Erythroblast (primary cell): ENCODE measurements around the gene NFIC.

Source experiments
- DNase-seq, 2 experiments: peaks; one replicate each; lab custom pipeline; 2025; lab: John Stamatoyannopoulos, UW
- GATA1 ChIP-seq: IDR thresholded peaks from 2 replicates; pipeline ENCODE4 v1.6.1; 2011; ENCODE audit warnings: low read depth, mild to moderate bottlenecking, control low read depth, low read length, moderate library complexity
- POLR2A ChIP-seq: IDR thresholded peaks from 2 replicates; pipeline ENCODE4 v1.6.1; 2011; ENCODE audit warnings: mild to moderate bottlenecking, low read length

The NFIC gene

DNA sequence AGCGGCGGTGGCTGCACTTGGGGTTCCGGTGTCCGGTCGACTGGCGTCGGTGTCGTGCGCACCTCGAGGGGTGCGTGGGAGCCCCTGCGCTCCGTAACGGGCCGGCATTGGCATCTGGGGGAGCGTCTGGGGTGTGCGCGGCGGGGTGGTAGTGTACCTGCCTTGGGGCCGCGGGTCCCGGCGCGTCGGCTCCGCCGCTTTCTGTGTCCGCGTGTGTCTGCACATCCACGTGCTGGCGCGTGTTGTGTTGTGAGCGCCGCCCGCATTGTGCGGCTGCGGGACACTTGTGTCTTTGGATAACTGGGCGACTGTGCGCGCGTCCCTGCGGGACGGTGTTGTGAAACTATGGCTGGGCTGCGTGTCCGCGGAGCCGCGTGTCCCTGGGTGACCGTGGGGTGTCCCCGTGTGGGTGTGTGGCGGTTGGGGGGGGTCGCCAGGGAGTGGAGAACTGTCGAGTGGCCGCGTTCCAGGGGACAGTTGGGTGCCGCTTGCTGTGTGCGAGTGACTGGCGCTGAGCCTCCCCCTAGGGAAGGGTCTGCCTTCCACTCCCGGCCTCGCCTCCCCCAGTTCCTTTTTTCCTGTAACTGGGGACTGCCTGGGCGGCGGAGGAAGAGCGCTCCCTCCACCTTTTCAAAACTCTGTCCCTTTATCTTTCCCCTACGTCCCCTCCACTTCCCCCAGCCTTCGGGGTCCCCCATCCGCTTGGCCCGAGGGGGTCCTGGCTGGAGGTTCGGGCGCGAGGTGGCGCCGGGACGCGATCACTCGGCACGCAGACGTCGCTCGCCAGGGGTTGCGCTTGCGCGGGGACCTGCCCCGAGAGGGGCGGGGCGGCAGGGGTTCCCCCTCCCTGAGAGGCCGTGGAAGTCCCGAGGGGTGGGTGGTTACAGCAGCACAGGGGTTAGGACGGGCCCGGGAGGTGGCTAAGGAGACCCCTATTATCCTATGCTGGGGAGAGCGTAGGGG is 5.7 kb upstream of the NFIC start:
- TF ChIP-seq POLR2A (no peak), GATA1 (no peak)
- DNase-seq = peak; percentile 66 to 74

- no peak for TF ChIP-seq GATA1
- no peak for TF ChIP-seq POLR2A
- no peak for DNase-seq
These were observed 4.8 kb upstream of the NFIC start for GRCh38 chr19:3361384-3362216.

DNA sequence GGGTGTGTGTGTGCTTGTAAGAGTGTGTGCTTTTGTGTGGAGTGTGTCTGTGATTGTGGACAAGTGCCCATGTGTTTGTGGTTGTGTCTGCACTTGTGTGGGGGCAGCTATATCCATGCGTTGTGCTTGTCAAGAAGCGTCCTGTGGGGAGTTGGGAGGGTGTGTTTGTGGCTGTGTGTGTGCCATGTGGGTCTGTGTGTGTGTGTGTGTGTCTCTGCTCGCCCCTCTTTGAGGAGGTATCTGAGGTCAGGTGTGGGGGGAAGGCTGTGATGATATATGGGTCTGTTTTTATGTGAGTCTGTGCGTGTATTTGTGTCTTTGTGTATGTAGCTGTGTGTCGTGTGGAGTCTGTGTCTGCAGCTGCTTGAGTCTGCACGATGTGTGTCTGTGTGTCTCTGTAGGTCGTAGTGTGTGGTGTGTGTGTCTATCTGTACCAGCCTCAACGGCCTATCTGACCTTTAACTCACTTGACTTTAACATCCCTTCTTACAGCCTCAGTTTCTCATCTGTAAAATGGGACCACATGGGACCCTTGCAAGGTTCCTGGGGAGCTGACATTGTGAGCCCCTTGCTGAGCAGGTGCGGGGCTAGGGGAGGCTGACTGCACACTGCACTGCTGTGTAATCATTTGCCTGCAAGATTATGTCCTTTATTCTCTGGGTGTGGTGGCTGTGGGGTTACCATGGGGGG is 4.0 kb upstream of the NFIC start:
- no peak for DNase-seq
- TF ChIP-seq GATA1 = no peak
- no peak for TF ChIP-seq POLR2A

DNA sequence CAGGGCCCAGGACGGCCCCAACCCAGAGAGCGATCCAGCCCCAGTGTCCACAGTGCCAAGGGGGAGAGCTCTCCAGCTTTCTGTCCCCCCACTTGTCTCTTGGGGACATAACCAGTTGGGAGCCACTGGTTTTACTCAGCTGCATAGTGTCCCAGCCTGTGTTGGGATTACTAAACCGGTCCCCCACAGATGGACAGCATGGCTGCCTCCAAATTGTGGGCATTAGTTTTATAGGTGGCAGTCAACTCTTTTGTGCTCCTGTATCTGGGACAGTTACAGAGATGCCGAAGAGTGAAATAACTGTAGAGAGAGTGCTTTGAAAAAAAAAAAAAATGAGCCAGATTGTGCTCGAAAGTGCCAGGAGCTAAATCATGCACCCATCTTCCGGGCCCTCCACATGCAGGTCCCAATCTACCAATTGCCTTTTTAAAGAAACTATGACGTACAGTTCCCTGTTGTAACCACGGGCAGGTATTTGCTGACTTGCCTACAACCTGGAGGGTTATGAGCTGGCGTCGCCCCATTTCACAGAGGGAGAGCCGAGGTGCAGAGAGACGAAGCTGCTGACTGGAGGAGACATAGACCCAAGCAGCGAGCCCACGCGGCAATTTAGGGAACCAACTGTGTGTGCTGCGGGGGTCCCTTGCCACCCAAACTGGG is 2.4 kb upstream of the NFIC start:
- no peak for DNase-seq
- TF ChIP-seq POLR2A = no peak
- no peak for TF ChIP-seq GATA1

DNA sequence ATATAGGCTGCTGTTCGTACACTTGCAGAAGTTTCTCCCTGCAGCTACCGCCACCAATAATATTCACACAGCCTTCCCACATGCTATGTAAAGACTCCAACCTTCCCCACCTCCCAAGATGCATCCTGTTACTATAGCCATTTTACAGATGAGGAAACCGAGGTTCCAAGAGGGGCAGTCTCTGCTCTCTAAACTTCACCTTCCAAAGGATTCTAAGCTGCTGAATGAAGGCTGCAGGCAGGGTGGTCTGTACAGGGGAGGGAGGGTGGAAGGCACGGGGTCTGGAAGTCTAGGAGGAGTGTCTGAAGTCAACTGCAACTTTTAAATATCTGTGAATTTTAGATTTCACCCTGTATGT is 1.9 kb upstream of the NFIC start:
- TF ChIP-seq GATA1 = no peak
- no peak for TF ChIP-seq POLR2A

DNA sequence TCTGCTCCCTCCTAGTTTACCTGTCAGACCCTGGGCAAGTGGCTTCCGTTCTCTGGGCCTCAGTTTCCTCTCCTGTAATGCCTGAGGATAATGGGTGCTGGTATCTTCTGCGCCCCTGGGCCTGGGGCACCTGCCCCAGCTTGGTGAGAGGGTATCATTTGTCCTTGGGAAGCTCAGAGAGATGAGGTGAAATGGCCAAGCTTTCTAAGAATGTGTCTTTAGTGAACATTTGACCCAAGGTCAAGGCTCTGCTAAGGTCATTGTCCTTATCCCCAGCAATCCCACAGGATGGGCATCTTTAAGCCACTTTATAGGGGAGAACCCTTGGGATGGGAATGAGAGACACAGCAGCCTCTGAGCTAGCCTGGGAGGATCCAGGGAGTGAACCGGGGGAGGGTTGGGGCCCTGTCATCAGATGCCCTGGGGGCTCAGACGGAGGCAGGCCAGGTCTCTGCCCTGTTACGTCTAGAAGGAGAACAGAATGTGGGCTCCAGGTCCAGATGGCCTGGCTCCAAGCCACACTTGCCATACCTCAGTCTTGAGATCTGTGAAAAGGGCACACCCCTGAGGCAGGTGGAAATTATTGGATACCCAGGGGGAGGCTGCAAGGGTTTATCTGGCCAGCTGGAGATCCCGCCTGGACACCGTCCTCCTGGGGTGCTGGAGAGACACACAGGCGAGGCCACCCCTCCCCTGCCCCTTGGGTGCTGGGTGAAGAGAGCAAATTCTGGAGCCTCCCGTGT is 1.1 kb upstream of the NFIC start:
- DNase-seq = no peak
- TF ChIP-seq POLR2A (no peak), GATA1 (no peak)

More for the DNA sequence above, 1.9 kb upstream of the NFIC start:
- DNase-seq = no peak

DNA sequence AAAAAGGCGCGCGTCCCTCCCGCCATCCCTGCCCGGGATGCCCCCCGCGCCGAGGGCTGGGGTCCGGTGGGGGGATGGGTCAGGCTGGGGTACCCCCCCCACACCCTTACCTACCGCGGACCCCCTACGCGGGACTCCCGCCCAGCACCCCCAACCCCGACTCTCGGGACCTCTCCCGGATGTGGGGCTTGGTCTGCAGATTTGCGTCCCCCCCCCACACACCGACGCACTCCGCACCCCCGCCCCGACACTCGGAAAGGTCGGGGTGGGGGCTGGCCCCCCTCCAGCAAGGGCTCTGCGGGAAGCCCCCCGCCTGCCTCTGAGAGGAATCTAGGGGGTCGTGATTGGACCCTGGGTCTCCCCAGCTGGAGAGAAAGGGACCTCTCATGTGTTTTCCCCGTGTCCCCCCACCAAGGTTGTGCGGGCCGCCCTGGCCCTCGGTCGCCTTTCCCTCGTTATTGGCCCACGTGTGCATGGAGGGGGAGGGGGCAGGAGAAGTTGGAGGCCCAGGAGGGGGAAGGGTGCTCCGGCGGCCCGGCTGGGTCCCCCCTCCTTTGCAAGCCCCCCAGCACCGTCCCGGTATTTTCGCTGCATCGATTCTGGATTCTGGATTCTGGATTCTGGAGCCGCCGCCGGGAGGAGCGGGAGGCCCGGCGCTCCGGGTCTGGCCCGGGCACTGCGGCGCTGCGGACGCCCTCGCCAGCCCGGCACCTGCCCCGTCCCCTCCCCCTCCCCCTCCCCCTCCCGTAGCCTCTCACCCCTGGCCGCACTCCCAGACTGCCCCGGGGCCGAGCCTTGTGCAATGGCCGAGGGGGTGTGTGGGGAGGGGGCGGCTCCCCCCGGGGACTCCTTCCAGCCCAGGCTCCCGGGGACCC is 607 bp downstream of the NFIC start:
- TF ChIP-seq POLR2A (no peak), GATA1 (no peak)
- peak in 1 of 2 experiments; percentile 45 for DNase-seq

DNA sequence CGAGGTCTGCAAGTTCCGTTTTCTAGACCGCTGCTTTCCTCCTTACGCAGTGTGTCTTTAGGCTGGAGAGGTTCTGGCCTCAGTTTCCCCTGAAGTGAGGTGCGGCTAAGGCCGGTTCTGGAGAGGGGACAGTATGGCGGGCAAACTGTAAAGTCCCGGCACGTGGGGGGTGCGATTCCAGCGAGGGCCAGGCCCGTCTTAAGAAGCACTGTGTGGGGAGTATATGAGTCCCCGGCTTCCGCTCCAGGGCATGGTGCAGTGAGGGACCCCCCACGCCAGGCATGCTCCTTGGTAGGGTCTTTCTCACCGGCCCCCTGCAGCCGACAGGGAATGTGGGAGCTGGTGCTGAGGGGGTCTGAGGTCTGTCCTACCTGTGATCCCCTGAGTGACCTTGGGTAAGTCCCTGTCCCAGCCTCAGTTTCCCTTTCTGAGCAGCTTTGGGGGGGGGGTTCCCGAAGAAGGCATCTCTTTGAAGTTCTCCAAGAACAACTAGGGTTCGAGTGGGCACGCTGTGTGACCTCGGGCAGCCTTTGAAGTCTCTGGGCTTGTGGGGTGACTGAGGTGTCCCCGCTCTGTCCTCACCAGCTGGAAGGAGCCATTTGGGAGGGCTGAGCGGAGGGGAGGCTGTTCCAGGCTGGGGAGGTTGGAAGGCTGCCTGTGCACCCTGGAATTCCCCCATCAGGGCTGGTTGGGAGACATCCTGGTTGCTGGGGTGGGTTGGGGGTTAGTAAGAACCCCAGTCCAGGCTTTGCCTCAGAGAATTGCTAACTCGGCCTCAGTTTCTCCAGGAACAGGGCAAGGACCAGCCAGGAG is 1.5 kb downstream of the NFIC start:
- DNase-seq = no peak
- TF ChIP-seq GATA1 (no peak), POLR2A (no peak)

- no peak for TF ChIP-seq GATA1
- TF ChIP-seq POLR2A = no peak
- DNase-seq = no peak
These were observed 2.0 kb downstream of the NFIC start for GRCh38 chr19:3368441-3368795.

GRCh38 chr19:3368848-3369336 is 2.5 kb downstream of the NFIC start:
- TF ChIP-seq GATA1 (no peak), POLR2A (no peak)
- DNase-seq = peak in 1 of 2 experiments; percentile 29
